Activated CD4-positive, alpha-beta T cell treated with anti-CD3 and anti-CD28 coated beads, Interleukin-2, amount 50 U/mL, for 24 hours (primary cell): Measurements from ENCODE around the gene TLR8.
A peak's percentile ranks its signal among the peaks of the same experiment; 100 is the strongest.
"Not testable (repeated sequence)": the region's sequence is repeated elsewhere in the genome, so short reads cannot be mapped to it uniquely, and the experiment has no call there.

Experiments used
- DNase-seq, 2 donors: peaks; one replicate each; pipeline ENCODE4 v3.0.0-alpha.2; 2020; ENCODE audit warnings: low read depth in 1 of 2, low spot score in 1 of 2

TLR8 gene

DNA sequence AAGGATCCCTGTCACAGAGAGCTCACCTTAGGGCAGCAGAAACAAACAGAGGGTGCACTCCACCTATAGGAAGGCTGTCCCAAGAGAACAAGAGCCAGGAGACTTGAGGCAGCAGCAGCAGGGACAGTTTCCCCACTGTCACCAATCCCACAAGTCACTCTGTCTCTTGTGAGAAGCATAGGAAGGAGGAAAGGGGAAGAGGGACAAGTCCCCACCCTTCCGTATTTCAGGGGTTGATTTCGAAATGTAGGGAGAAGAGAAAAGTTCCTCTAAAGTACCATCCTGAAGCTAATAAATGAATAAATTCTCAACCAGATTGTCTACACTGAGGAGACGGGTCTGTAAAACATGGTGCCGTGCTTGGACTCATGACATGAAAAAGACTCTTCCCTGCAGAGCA, 9.5 kb upstream of the TLR8 start:
- no peak for DNase-seq

GRCh38 chrX:12898073-12898472, 8.3 kb upstream of the TLR8 start:
- no peak for DNase-seq

DNA sequence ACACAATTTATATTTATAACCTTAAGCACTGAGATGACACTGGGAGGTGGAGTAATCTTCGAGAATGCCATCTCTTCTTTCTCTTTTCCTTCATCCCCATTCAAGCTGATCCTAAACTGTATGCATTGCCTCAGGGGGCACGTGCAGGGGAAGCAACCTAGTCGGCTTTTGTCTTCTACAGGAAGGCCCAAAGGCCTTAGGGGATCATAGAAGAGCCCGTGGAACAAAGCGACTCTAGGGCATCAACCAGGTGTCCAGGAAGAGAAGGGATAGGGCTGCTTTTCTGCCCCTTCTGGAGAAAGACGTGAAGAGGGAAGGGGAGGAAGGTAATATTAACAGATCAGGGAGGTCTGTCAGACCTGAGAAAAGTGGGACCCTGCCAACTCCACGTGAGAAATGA, 6.9 kb upstream of the TLR8 start:
- DNase-seq: no peak

DNA sequence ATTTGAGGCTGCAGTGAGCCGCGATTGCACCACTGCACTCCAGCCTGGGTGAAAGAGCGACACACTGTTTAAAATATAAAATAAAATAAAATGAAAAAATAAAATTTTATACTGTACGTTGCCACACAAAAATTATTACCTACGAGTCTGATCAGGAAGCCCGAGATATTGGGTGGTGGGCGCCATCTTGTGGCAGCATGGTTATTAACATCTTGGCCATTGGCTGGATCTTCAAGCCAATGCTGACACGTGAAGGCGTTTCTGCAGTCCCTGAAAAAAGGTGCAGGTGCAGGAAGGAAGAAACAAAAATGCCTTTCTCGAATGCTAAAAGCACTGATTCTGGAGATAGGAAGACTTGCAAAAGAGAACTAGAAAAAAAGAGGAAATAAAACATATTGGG, 4.9 kb upstream of the TLR8 start:
- peak; percentile 28 to 37 for DNase-seq

DNA sequence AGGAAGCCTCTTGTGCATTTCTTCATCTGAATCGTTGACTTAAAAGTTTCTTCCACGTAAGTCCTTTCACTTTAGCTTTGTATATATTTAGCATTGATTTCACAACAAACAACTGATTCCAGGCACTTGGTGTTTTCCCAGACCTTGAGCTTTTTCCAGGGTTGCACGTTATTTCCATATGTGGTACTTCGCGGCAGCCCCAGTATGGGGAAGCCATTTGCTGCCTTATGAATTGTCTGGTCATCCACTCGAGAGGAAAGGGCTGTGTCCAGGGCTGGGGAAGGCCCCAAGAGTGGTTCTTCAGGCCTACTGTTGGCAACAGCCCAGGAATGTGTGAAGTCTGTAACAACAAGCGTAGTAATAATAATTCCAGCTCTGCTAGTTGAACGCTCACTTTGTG, 2.8 kb upstream of the TLR8 start:
- no peak for DNase-seq

GRCh38 chrX:12910423-12911121, 4.2 kb downstream of the TLR8 start:
- no peak for DNase-seq

DNA sequence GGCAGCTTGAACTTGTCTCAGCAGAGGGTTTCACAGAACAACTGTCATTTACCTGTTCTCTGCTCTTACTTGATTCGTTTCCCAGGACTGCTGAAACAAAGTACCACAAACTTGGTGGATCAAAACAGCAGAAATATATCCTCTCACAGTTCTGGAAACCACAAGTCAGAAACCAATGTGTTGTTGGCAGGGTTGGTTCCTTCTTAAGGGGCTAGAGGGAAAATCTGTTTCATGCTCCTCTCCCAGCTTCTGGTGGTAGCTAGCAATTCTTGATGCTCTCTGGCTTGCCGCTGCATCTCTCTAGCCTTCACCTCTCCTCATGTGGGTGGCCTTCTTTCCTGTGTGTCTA, 4.7 kb downstream of the TLR8 start:
- no peak for DNase-seq

- DNase-seq: no peak
These were observed 6.5 kb downstream of the TLR8 start for GRCh38 chrX:12912791-12913482.

GRCh38 chrX:12917753-12918152, 11.3 kb downstream of the TLR8 start:
- DNase-seq: no peak

GRCh38 chrX:12919051-12919450, 12.6 kb downstream of the TLR8 start:
- DNase-seq: no peak

DNA sequence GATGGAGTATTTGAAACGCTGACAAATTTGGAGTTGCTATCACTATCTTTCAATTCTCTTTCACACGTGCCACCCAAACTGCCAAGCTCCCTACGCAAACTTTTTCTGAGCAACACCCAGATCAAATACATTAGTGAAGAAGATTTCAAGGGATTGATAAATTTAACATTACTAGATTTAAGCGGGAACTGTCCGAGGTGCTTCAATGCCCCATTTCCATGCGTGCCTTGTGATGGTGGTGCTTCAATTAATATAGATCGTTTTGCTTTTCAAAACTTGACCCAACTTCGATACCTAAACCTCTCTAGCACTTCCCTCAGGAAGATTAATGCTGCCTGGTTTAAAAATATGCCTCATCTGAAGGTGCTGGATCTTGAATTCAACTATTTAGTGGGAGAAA, 13.2 kb downstream of the TLR8 start:
- no peak for DNase-seq

DNA sequence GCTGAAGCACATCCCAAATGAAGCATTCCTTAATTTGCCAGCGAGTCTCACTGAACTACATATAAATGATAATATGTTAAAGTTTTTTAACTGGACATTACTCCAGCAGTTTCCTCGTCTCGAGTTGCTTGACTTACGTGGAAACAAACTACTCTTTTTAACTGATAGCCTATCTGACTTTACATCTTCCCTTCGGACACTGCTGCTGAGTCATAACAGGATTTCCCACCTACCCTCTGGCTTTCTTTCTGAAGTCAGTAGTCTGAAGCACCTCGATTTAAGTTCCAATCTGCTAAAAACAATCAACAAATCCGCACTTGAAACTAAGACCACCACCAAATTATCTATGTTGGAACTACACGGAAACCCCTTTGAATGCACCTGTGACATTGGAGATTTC, 14.6 kb downstream of the TLR8 start:
- no peak for DNase-seq

GRCh38 chrX:12921886-12922598, 15.6 kb downstream of the TLR8 start:
- DNase-seq: no peak

GRCh38 chrX:12922599-12922919, 16.1 kb downstream of the TLR8 start:
- no peak for DNase-seq

- no peak for DNase-seq
These were observed 23.3 kb downstream of the TLR8 start for GRCh38 chrX:12929701-12930100.

- no peak for DNase-seq
These were observed 23.7 kb downstream of the TLR8 start for GRCh38 chrX:12930150-12930549.

DNA sequence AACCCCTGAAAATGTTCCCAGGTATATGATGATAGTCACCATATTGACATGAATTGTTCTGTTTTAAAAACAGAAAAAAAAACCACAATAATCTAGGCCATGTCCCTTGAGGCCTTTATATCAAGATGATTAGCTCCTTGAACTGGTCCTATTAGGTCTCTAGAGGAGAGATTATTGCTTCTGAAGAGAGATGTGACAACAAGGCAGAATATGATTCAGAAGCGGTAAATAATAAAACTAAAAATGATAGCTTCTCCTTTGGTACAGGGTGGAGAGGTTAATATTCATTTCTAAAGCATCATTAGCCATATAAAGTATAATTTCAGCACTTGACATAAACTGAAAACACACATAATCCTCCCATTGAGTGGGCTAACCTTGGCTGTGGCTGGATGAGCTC, 25.8 kb downstream of the TLR8 start:
- no peak for DNase-seq

GRCh38 chrX:12934850-12935249, 28.4 kb downstream of the TLR8 start:
- DNase-seq: no peak

DNA sequence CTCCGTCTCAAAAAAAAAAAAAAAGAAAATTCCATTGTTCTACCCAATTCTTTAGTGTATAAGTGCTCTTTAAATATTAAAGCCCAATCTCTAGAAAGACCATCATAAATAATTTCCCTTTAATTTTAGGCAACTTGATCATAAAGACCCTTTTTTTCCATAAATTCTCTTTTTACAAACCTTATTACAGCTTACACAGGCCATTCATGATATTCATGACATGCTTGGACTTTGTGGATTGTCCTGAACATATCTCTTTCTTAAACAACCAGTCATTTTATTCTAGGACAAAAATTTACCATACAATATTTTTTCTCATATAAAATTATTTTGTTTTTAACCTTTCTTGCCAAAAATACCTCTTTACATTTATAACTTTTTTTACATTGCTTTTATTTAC, 30.5 kb downstream of the TLR8 start:
- no peak for DNase-seq

GRCh38 chrX:12940471-12940870, 34.1 kb downstream of the TLR8 start:
- not testable (repeated sequence) for DNase-seq

DNA sequence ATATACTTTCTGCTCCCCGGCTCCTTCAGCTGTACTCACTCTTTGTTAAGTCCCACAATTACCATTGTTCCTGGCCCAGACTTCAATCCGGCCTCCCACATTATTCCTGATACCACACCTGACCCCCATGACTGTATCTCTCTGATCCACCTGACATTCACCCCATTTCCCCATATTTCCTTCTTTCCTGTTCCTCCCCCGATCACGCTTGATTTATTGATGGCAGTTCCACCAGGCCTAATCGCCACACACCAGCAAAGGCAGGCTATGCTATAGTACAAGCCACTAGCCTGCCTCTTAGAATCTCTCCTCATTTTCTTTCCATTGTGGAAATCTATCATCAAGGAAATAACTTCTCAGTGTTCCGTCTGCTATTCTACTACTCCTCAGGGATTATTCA, 37.2 kb downstream of the TLR8 start:
- DNase-seq: not testable (repeated sequence)

DNA sequence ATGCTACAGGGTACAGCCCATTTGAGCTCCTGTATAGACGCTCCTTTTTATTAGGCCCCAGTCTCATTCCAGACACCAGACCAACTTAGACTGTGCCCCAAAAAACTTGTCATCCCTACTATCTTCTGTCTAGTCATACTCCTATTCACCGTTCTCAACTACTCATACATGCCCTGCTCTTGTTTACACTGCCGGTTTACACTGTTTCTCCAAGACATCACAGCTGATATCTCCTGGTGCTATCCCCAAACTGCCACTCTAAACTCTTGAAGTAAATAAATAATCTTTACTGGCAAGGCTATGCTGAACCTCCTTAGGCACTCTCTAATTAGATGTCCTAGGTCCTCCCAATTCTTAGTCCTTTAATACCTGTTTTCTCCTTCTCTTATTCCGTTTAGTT, 38.0 kb downstream of the TLR8 start:
- DNase-seq: not testable (repeated sequence)

- no peak for DNase-seq
These were observed 39.1 kb downstream of the TLR8 start for GRCh38 chrX:12945494-12945893.
